ENCODE measurements around the gene ATF6.
"Not testable (repeated sequence)": the region's sequence is repeated elsewhere in the genome, so short reads cannot be mapped to it uniquely, and the experiment has no call there.

ATF6 gene

GRCh38 chr1:161817176-161817730, 51.1 kb downstream of the ATF6 start:
- Histone ChIP-seq H3K27me3 (ENCODE audit: control insufficient read depth, insufficient read depth, low read length) (no peaks in the 10 kb centered on the region), H3K4me1 (ENCODE audit: control insufficient read depth, insufficient read depth, low read length) (no peaks in the 10 kb centered on the region), H3K4me3 (ENCODE audit: low read length) (no peak overlapping the region), H3K4me2 (ENCODE audit: low read length) (no peak overlapping the region), H3K9me3 (replicated peaks; ENCODE audit: low read length) (no peaks in the 10 kb centered on the region), H3K36me3 (ENCODE audit: insufficient read depth, low read length) (peaks cover 6% of the 10 kb centered on the region), H3K9ac (ENCODE audit: low read depth, low read length) (no peak overlapping the region)

- Histone ChIP-seq H3K9ac (ENCODE audit: low read depth, low read length) (no peak overlapping the region), H3K9me3 (replicated peaks; ENCODE audit: low read length) (no peaks in the 10 kb centered on the region), H3K27me3 (ENCODE audit: control insufficient read depth, insufficient read depth, low read length) (no peaks in the 10 kb centered on the region), H3K36me3 (ENCODE audit: insufficient read depth, low read length) (peaks cover 10% of the 10 kb centered on the region), H3K4me1 (ENCODE audit: control insufficient read depth, insufficient read depth, low read length) (no peaks in the 10 kb centered on the region), H3K4me3 (ENCODE audit: low read length) (no peak overlapping the region), H3K4me2 (ENCODE audit: low read length) (no peak overlapping the region)
Observed at GRCh38 chr1:161820914-161821313, 54.8 kb downstream of the ATF6 start.

DNA sequence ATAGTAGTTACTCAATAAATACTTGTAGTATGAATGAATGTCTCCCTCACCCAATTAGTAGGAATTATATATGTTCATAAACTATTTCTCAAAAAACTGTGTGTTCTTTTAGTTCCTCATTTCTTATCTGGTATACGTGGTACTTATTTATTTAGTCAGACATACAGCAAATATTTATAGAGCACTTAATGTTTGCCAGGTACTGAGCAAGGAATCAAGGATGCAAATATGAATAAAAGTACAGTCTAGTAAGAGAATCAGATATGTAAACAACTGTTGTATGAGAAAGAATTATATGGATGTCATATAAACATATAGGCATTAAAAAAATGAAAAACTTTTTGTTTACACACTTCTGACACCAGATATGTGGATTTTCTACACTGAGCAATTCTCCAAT, 58.5 kb downstream of the ATF6 start:
- Histone ChIP-seq H3K4me2 (ENCODE audit: low read length) (no peak overlapping the region), H3K4me1 (ENCODE audit: control insufficient read depth, insufficient read depth, low read length) (peaks cover 14% of the 10 kb centered on the region), H3K9me3 (replicated peaks; ENCODE audit: low read length) (no peaks in the 10 kb centered on the region), H3K36me3 (ENCODE audit: insufficient read depth, low read length) (peaks cover 16% of the 10 kb centered on the region), H3K27me3 (ENCODE audit: control insufficient read depth, insufficient read depth, low read length) (no peaks in the 10 kb centered on the region), H3K9ac (ENCODE audit: low read depth, low read length) (no peak overlapping the region), H3K4me3 (ENCODE audit: low read length) (no peak overlapping the region)

DNA sequence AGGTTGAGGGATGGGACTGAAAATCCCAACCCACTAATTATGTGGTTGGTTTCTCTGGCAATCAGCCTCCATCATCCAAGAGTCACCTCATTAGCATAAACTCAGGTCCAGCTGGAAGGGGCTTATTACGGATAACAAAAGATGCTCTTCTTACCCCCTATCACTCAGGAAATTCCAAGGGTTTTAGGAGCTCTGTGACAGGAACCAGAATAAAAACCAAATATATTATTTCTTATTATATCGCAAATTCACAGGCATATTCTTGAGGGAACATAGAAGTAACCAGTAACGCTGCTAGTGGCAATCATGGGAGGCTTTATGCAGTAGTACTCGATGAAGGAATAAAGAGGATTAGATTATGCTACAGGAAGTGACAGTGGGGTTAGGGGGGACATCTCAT, 59.7 kb downstream of the ATF6 start:
- H3K36me3 ChIP-seq (ENCODE audit: insufficient read depth, low read length), result peaks cover 16% of the 10 kb centered on the region
- no peak overlapping the region for H3K4me3 ChIP-seq (ENCODE audit: low read length)
- H3K4me1 ChIP-seq (ENCODE audit: control insufficient read depth, insufficient read depth, low read length), result peaks cover 14% of the 10 kb centered on the region
- no peaks in the 10 kb centered on the region for H3K27me3 ChIP-seq (ENCODE audit: control insufficient read depth, insufficient read depth, low read length)
- no peak overlapping the region for H3K4me2 ChIP-seq (ENCODE audit: low read length)
- no peak overlapping the region for H3K9ac ChIP-seq (ENCODE audit: low read depth, low read length)
- no peaks in the 10 kb centered on the region for H3K9me3 ChIP-seq (replicated peaks; ENCODE audit: low read length)

DNA sequence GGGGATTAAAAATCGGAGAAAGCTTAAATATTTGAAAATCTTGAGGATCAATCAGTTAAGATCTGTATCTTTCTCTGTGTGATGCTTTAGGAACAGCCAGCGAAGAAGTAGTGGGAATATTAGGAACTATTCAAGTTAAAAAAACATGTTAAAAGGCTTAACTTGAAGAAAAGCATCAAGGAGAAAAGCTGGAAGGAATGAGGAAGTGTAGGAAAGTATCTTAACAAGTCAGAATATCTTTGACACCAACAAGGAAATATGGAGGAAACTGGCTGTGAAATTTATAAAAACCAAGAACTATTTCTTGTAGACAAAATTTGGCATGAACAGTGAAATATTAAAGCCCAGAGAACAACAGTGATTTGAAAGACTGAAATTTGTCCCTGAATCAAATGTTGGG, 60.4 kb downstream of the ATF6 start:
- Histone ChIP-seq H3K4me3 (ENCODE audit: low read length) (no peak overlapping the region), H3K4me2 (ENCODE audit: low read length) (no peak overlapping the region), H3K9ac (ENCODE audit: low read depth, low read length) (no peak overlapping the region), H3K9me3 (replicated peaks; ENCODE audit: low read length) (no peaks in the 10 kb centered on the region), H3K36me3 (ENCODE audit: insufficient read depth, low read length) (peaks cover 14% of the 10 kb centered on the region), H3K4me1 (ENCODE audit: control insufficient read depth, insufficient read depth, low read length) (peaks cover 14% of the 10 kb centered on the region), H3K27me3 (ENCODE audit: control insufficient read depth, insufficient read depth, low read length) (no peaks in the 10 kb centered on the region)

GRCh38 chr1:161827786-161828185, 61.7 kb downstream of the ATF6 start:
- no peaks in the 10 kb centered on the region for H3K9me3 ChIP-seq (replicated peaks; ENCODE audit: low read length)

GRCh38 chr1:161832299-161832907, 66.3 kb downstream of the ATF6 start:
- not testable (repeated sequence) for H3K4me2 ChIP-seq (ENCODE audit: low read length); H3K36me3 ChIP-seq (ENCODE audit: insufficient read depth, low read length); H3K27me3 ChIP-seq (ENCODE audit: control insufficient read depth, insufficient read depth, low read length); H3K9ac ChIP-seq (ENCODE audit: low read depth, low read length); H3K9me3 ChIP-seq (replicated peaks; ENCODE audit: low read length); H3K4me3 ChIP-seq (ENCODE audit: low read length)
- H3K4me1 ChIP-seq (ENCODE audit: control insufficient read depth, insufficient read depth, low read length), result peaks cover 11% of the 10 kb centered on the region

More at GRCh38 chr1:161827786-161828185, 61.7 kb downstream of the ATF6 start:
- peaks cover 10% of the 10 kb centered on the region for H3K36me3 ChIP-seq (ENCODE audit: insufficient read depth, low read length)
- no peaks in the 10 kb centered on the region for H3K27me3 ChIP-seq (ENCODE audit: control insufficient read depth, insufficient read depth, low read length)
- no peak overlapping the region for H3K9ac ChIP-seq (ENCODE audit: low read depth, low read length)
- H3K4me1 ChIP-seq (ENCODE audit: control insufficient read depth, insufficient read depth, low read length), result peaks cover 14% of the 10 kb centered on the region
- H3K4me3 ChIP-seq (ENCODE audit: low read length), result no peak overlapping the region
- H3K4me2 ChIP-seq (ENCODE audit: low read length), result peak overlapping the region; percentile 31

DNA sequence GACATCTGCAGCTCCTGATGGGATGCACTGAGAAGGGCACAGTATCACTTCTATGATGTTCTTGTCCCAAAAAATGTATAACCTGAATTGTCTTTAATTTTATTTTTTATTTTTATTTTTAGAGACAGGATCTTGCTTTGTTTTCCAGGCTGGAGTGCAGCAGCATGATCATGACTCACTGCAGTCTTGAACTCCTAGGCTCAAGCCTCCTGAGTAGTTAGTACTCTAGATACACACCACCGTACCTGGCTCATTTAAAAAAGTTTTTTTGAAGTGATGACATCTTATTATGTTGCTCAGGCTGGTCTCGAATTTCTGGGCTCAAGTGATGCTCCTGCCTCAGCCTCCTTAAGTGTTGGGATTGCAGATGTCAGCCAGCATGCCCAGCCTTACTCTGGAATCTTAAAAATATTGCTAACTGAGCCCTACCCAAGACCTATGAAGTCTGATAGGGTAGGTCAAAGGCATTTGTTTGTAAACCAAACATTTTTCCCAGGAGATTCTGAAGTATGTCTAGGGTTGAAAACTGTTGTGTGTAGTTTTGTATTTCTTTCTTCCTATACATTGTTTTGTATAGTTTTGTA, 68.9 kb downstream of the ATF6 start:
- Histone ChIP-seq H3K9me3 (replicated peaks; ENCODE audit: low read length) (no peaks in the 10 kb centered on the region), H3K4me3 (ENCODE audit: low read length) (no peak overlapping the region), H3K36me3 (ENCODE audit: insufficient read depth, low read length) (no peaks in the 10 kb centered on the region), H3K27me3 (ENCODE audit: control insufficient read depth, insufficient read depth, low read length) (no peaks in the 10 kb centered on the region), H3K9ac (ENCODE audit: low read depth, low read length) (no peak overlapping the region), H3K4me1 (ENCODE audit: control insufficient read depth, insufficient read depth, low read length) (no peaks in the 10 kb centered on the region), H3K4me2 (ENCODE audit: low read length) (no peak overlapping the region)

GRCh38 chr1:161836018-161836417, 69.9 kb downstream of the ATF6 start:
- H3K36me3 ChIP-seq (ENCODE audit: insufficient read depth, low read length), result no peaks in the 10 kb centered on the region

GRCh38 chr1:161838362-161838761, 72.2 kb downstream of the ATF6 start:
- Histone ChIP-seq H3K9ac (ENCODE audit: low read depth, low read length) (no peak overlapping the region), H3K9me3 (replicated peaks; ENCODE audit: low read length) (no peaks in the 10 kb centered on the region), H3K27me3 (ENCODE audit: control insufficient read depth, insufficient read depth, low read length) (no peaks in the 10 kb centered on the region), H3K36me3 (ENCODE audit: insufficient read depth, low read length) (no peaks in the 10 kb centered on the region), H3K4me3 (ENCODE audit: low read length) (no peak overlapping the region), H3K4me1 (ENCODE audit: control insufficient read depth, insufficient read depth, low read length) (no peaks in the 10 kb centered on the region), H3K4me2 (ENCODE audit: low read length) (no peak overlapping the region)

More at GRCh38 chr1:161836018-161836417, 69.9 kb downstream of the ATF6 start:
- no peak overlapping the region for H3K4me3 ChIP-seq (ENCODE audit: low read length)
- no peak overlapping the region for H3K9ac ChIP-seq (ENCODE audit: low read depth, low read length)
- no peaks in the 10 kb centered on the region for H3K9me3 ChIP-seq (replicated peaks; ENCODE audit: low read length)
- H3K4me2 ChIP-seq (ENCODE audit: low read length), result no peak overlapping the region
- H3K27me3 ChIP-seq (ENCODE audit: control insufficient read depth, insufficient read depth, low read length), result no peaks in the 10 kb centered on the region
- H3K4me1 ChIP-seq (ENCODE audit: control insufficient read depth, insufficient read depth, low read length), result no peaks in the 10 kb centered on the region

DNA sequence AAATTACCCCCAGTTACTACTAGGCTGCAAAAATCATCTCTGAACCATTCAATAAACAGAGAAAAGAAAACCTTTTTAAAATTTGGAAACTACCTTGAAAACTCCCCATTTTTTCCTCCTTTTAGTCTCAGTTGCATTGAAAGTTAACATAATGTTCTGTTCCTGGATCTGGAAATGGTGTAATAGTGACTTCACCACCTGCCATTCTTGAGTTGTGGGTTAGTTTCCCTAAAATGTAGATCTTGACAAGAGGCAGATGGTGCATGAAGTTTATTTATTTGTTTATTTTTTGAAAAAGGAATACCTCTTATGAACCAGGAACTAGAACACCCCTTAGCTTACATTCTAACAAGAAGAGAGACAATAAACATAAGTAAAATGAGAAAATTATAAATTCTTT, 72.8 kb downstream of the ATF6 start:
- no peak overlapping the region for H3K9ac ChIP-seq (ENCODE audit: low read depth, low read length)
- H3K9me3 ChIP-seq (replicated peaks; ENCODE audit: low read length), result no peaks in the 10 kb centered on the region
- no peak overlapping the region for H3K4me3 ChIP-seq (ENCODE audit: low read length)
- H3K4me2 ChIP-seq (ENCODE audit: low read length), result no peak overlapping the region
- no peaks in the 10 kb centered on the region for H3K4me1 ChIP-seq (ENCODE audit: control insufficient read depth, insufficient read depth, low read length)
- no peaks in the 10 kb centered on the region for H3K36me3 ChIP-seq (ENCODE audit: insufficient read depth, low read length)
- no peaks in the 10 kb centered on the region for H3K27me3 ChIP-seq (ENCODE audit: control insufficient read depth, insufficient read depth, low read length)

- Histone ChIP-seq H3K36me3 (ENCODE audit: insufficient read depth, low read length) (no peaks in the 10 kb centered on the region), H3K9me3 (replicated peaks; ENCODE audit: low read length) (no peaks in the 10 kb centered on the region), H3K4me1 (ENCODE audit: control insufficient read depth, insufficient read depth, low read length) (no peaks in the 10 kb centered on the region), H3K9ac (ENCODE audit: low read depth, low read length) (no peak overlapping the region), H3K4me3 (ENCODE audit: low read length) (no peak overlapping the region), H3K4me2 (ENCODE audit: low read length) (no peak overlapping the region), H3K27me3 (ENCODE audit: control insufficient read depth, insufficient read depth, low read length) (no peaks in the 10 kb centered on the region)
Observed at GRCh38 chr1:161839591-161839990, 73.5 kb downstream of the ATF6 start.

All from skeletal muscle satellite cell (primary cell).